ENCODE data around the gene KAZN.

Gene KAZN

GRCh38 chr1:14851760-14852159, 253.3 kb downstream of the KAZN start:
- TF ChIP-seq EZH2phosphoT487 (IDR thresholded peaks at IDR 0.05; ENCODE audit: borderline replicate concordance) (no peak), CTCF (conservative IDR thresholded peaks at IDR 0.05; ENCODE audit: low read length) (no peak)

GRCh38 chr1:14852291-14852690, 253.8 kb downstream of the KAZN start:
- no peaks in the 10 kb centered on the region for H3K79me2 ChIP-seq (ENCODE audit: insufficient read depth, low read length)
- H3K4me2 ChIP-seq (ENCODE audit: low read depth, low read length, poor library complexity, severe bottlenecking), result no peak overlapping the region
- H2AFZ ChIP-seq (ENCODE audit: low read length), result no peak overlapping the region
- H3K36me3 ChIP-seq (ENCODE audit: insufficient read depth, low read length), result no peaks in the 10 kb centered on the region
- no peaks in the 10 kb centered on the region for H3K9me3 ChIP-seq (ENCODE audit: insufficient read depth, low read depth, low read length)
- no peaks in the 10 kb centered on the region for H4K20me1 ChIP-seq (ENCODE audit: insufficient read depth, low read length, poor library complexity, severe bottlenecking)
- no peaks in the 10 kb centered on the region for H3K9me2 ChIP-seq (replicated peaks; ENCODE audit: low read depth, low read length)
- no peak overlapping the region for H3K9ac ChIP-seq (ENCODE audit: low read depth, low read length, poor library complexity, severe bottlenecking)
- TF ChIP-seq CTCF (conservative IDR thresholded peaks at IDR 0.05; ENCODE audit: low read length) (no peak), EZH2phosphoT487 (IDR thresholded peaks at IDR 0.05; ENCODE audit: borderline replicate concordance) (no peak)
- no peak overlapping the region for H3K4me3 ChIP-seq (ENCODE audit: low read length, poor library complexity, severe bottlenecking)
- no peaks in the 10 kb centered on the region for H3K27me3 ChIP-seq (ENCODE audit: insufficient read depth, low read length, poor library complexity, severe bottlenecking)
- H3F3A ChIP-seq (ENCODE audit: low read depth), result no peaks in the 10 kb centered on the region
- H3K4me1 ChIP-seq (ENCODE audit: insufficient read depth, low read length, poor library complexity, severe bottlenecking), result no peaks in the 10 kb centered on the region

More at GRCh38 chr1:14851760-14852159, 253.3 kb downstream of the KAZN start:
- Histone ChIP-seq H3F3A (ENCODE audit: low read depth) (no peaks in the 10 kb centered on the region), H3K9me2 (replicated peaks; ENCODE audit: low read depth, low read length) (no peaks in the 10 kb centered on the region), H3K9ac (ENCODE audit: low read depth, low read length, poor library complexity, severe bottlenecking) (no peak overlapping the region), H3K36me3 (ENCODE audit: insufficient read depth, low read length) (no peaks in the 10 kb centered on the region), H3K4me2 (ENCODE audit: low read depth, low read length, poor library complexity, severe bottlenecking) (no peak overlapping the region), H3K9me3 (ENCODE audit: insufficient read depth, low read depth, low read length) (no peaks in the 10 kb centered on the region), H3K27me3 (ENCODE audit: insufficient read depth, low read length, poor library complexity, severe bottlenecking) (no peaks in the 10 kb centered on the region), H3K4me1 (ENCODE audit: insufficient read depth, low read length, poor library complexity, severe bottlenecking) (no peaks in the 10 kb centered on the region), H2AFZ (ENCODE audit: low read length) (no peak overlapping the region), H3K79me2 (ENCODE audit: insufficient read depth, low read length) (no peaks in the 10 kb centered on the region), H4K20me1 (ENCODE audit: insufficient read depth, low read length, poor library complexity, severe bottlenecking) (no peaks in the 10 kb centered on the region), H3K4me3 (ENCODE audit: low read length, poor library complexity, severe bottlenecking) (no peak overlapping the region)

GRCh38 chr1:14853518-14853917, 255.0 kb downstream of the KAZN start:
- Histone ChIP-seq H3K79me2 (ENCODE audit: insufficient read depth, low read length) (no peaks in the 10 kb centered on the region), H3K9me3 (ENCODE audit: insufficient read depth, low read depth, low read length) (no peaks in the 10 kb centered on the region), H3K4me3 (ENCODE audit: low read length, poor library complexity, severe bottlenecking) (no peak overlapping the region), H4K20me1 (ENCODE audit: insufficient read depth, low read length, poor library complexity, severe bottlenecking) (no peaks in the 10 kb centered on the region), H3K36me3 (ENCODE audit: insufficient read depth, low read length) (no peaks in the 10 kb centered on the region), H3K4me2 (ENCODE audit: low read depth, low read length, poor library complexity, severe bottlenecking) (no peak overlapping the region), H3K9me2 (replicated peaks; ENCODE audit: low read depth, low read length) (no peaks in the 10 kb centered on the region), H2AFZ (ENCODE audit: low read length) (no peak overlapping the region), H3F3A (ENCODE audit: low read depth) (no peaks in the 10 kb centered on the region), H3K27me3 (ENCODE audit: insufficient read depth, low read length, poor library complexity, severe bottlenecking) (no peaks in the 10 kb centered on the region), H3K4me1 (ENCODE audit: insufficient read depth, low read length, poor library complexity, severe bottlenecking) (no peaks in the 10 kb centered on the region), H3K9ac (ENCODE audit: low read depth, low read length, poor library complexity, severe bottlenecking) (no peak overlapping the region)
- TF ChIP-seq EZH2phosphoT487 (IDR thresholded peaks at IDR 0.05; ENCODE audit: borderline replicate concordance), result no peak
- TF ChIP-seq CTCF (conservative IDR thresholded peaks at IDR 0.05; ENCODE audit: low read length), result no peak
